ENCODE results near the gene LRRC46. TPM values are rescaled to one million over a fixed set of nuclear protein-coding genes. Genes with fewer than 3 reads are reported as not detected.

Gene LRRC46
- total and polyA plus RNA-seq, 9 of the 15 experiments (the other 6 are each of a cell fraction or from before 2014, with no cell fraction given), result 0.39 to 1.4 (median 0.53) TPM; not detected in 1

- TF ChIP-seq ZNF584 (CRISPR knock-in tag; IDR thresholded peaks at IDR 0.05; ENCODE audit: low read depth) (no peak), SPI1 (IDR thresholded peaks at IDR 0.05; ENCODE audit: borderline replicate concordance, low read depth, low read length) (no peak), RB1 (IDR thresholded peaks at IDR 0.05; ENCODE audit: low read depth) (peak; percentile 68; the same call in 1 of the 2 replicates), ZNF707 (CRISPR knock-in tag; conservative IDR thresholded peaks at IDR 0.05) (no peak), HNRNPH1 (optimal IDR thresholded peaks at IDR 0.05; ENCODE audit: low read depth, low read length) (no peak), ARID4B (CRISPR knock-in tag; IDR thresholded peaks at IDR 0.05) (no peak), STAT6 (CRISPR knock-in tag; IDR thresholded peaks at IDR 0.05) (no peak), PKNOX1 (IDR thresholded peaks at IDR 0.05) (no peak), PRPF4 (IDR thresholded peaks at IDR 0.05; ENCODE audit: insufficient read depth, low read depth, low read length, poor library complexity, severe bottlenecking) (no peak), CREB3 (tag; conservative IDR thresholded peaks at IDR 0.05; ENCODE audit: low read depth) (no peak), ATF3 (IDR thresholded peaks at IDR 0.05) (peak; percentile 53), ATF3 (CRISPR knock-in tag; conservative IDR thresholded peaks at IDR 0.05) (no peak), DMBX1 (CRISPR knock-in tag; IDR thresholded peaks at IDR 0.05; ENCODE audit: borderline replicate concordance) (peak; percentile 25; the same call in 1 of the 2 replicates)
Observed at GRCh38 chr17:47850692-47851573, 19.5 kb downstream of the LRRC46 start, which contains the start of gene SP6 (continued).
